ENCODE measurements around the gene LRPPRC. TPM values are rescaled to one million over a fixed set of nuclear protein-coding genes. Genes with fewer than 3 reads are reported as not detected.

Gene LRPPRC
- total and polyA plus RNA-seq, 2 donors (not counting 1 experiment from before 2014, with no cell fraction given): 54.6 to 70.4 TPM

DNA sequence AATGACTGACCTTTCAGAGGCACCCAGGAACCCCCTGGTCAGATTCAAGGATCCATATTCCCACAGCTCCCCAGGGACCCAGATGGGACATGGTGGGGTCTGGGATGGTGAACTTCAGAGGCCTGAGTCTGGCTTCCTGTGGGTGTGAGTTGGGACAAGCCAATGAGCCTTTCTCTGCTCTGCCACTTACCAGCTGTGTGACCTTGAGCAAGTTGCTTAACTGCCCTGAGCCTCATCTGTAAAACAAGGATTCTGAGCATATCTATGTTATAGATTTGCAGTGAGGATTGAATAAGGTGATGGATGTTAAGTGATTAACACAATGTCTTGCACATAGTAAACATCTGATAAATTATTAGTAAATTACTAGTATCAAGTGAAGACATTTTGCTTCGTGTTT is 150.6 kb downstream of the LRPPRC start:
- Histone ChIP-seq H2AFZ (ENCODE audit: low read length) (no peak overlapping the region), H3K36me3 (ENCODE audit: control insufficient read depth, insufficient read depth, low read length) (no peaks in the 10 kb centered on the region), H3K4me3 (replicated peaks in 1 of 4; ENCODE audit: control extremely low read depth in 1 of 4, insufficient read depth in 1 of 4, low read depth in 3 of 4, low read length in 4 of 4) (no peak overlapping the region), H3K4me2 (ENCODE audit: extremely low read depth, insufficient read depth, low read length) (no peak overlapping the region), H3K4me1 (ENCODE audit: control insufficient read depth, extremely low read depth, insufficient read depth, low read length) (no peaks in the 10 kb centered on the region), H3K27me3 (ENCODE audit: control insufficient read depth, insufficient read depth, low read length) (peaks cover 24% of the 10 kb centered on the region), H3K79me2 (ENCODE audit: control insufficient read depth, insufficient read depth, low read length) (no peaks in the 10 kb centered on the region), H3K9ac (ENCODE audit: insufficient read depth, low read length) (no peak overlapping the region), H3K27ac (ENCODE audit: insufficient read depth, low read length) (no peak overlapping the region), H3K9me3 (ENCODE audit: control insufficient read depth, insufficient read depth, low read depth, low read length) (no peaks in the 10 kb centered on the region), H4K20me1 (ENCODE audit: control insufficient read depth, extremely low read depth, insufficient read depth, low read length) (no peaks in the 10 kb centered on the region)
- TF ChIP-seq CTCF (conservative IDR thresholded peaks at IDR 0.05 in 1 of 2, IDR thresholded peaks at IDR 0.05 in 1 of 2; ENCODE audit: low read depth in 1 of 2, low read length in 2 of 2): no peak
- TF ChIP-seq EZH2 (IDR thresholded peaks at IDR 0.05; ENCODE audit: low read length, missing control alignments): no peak
- DNase-seq (ENCODE audit: low read depth in 2 of 2): no peak

GRCh38 chr2:43842866-43843226 is 152.9 kb downstream of the LRPPRC start:
- H3K27ac ChIP-seq (ENCODE audit: insufficient read depth, low read length): no peak overlapping the region
- DNase-seq (ENCODE audit: low read depth in 2 of 2): no peak
- no peak overlapping the region for H3K9ac ChIP-seq (ENCODE audit: insufficient read depth, low read length)
- H4K20me1 ChIP-seq (ENCODE audit: control insufficient read depth, extremely low read depth, insufficient read depth, low read length): no peaks in the 10 kb centered on the region
- H3K79me2 ChIP-seq (ENCODE audit: control insufficient read depth, insufficient read depth, low read length): no peaks in the 10 kb centered on the region
- no peaks in the 10 kb centered on the region for H3K36me3 ChIP-seq (ENCODE audit: control insufficient read depth, insufficient read depth, low read length)
- no peaks in the 10 kb centered on the region for H3K4me1 ChIP-seq (ENCODE audit: control insufficient read depth, extremely low read depth, insufficient read depth, low read length)
- no peak for TF ChIP-seq CTCF (conservative IDR thresholded peaks at IDR 0.05 in 1 of 2, IDR thresholded peaks at IDR 0.05 in 1 of 2; ENCODE audit: low read depth in 1 of 2, low read length in 2 of 2)
- TF ChIP-seq EZH2 (IDR thresholded peaks at IDR 0.05; ENCODE audit: low read length, missing control alignments): no peak
- H3K4me2 ChIP-seq (ENCODE audit: extremely low read depth, insufficient read depth, low read length): no peak overlapping the region
- no peak overlapping the region for H3K4me3 ChIP-seq (replicated peaks in 1 of 4; ENCODE audit: control extremely low read depth in 1 of 4, insufficient read depth in 1 of 4, low read depth in 3 of 4, low read length in 4 of 4)
- no peaks in the 10 kb centered on the region for H3K9me3 ChIP-seq (ENCODE audit: control insufficient read depth, insufficient read depth, low read depth, low read length)
- no peak overlapping the region for H2AFZ ChIP-seq (ENCODE audit: low read length)
- H3K27me3 ChIP-seq (ENCODE audit: control insufficient read depth, insufficient read depth, low read length): peaks cover 24% of the 10 kb centered on the region

GRCh38 chr2:43841949-43842865 is 153.6 kb downstream of the LRPPRC start:
- no peak overlapping the region for H3K27ac ChIP-seq (ENCODE audit: insufficient read depth, low read length)
- no peaks in the 10 kb centered on the region for H3K4me1 ChIP-seq (ENCODE audit: control insufficient read depth, extremely low read depth, insufficient read depth, low read length)
- TF ChIP-seq CTCF (conservative IDR thresholded peaks at IDR 0.05 in 1 of 2, IDR thresholded peaks at IDR 0.05 in 1 of 2; ENCODE audit: low read depth in 1 of 2, low read length in 2 of 2) (no peak), EZH2 (IDR thresholded peaks at IDR 0.05; ENCODE audit: low read length, missing control alignments) (no peak)
- no peak overlapping the region for H3K4me3 ChIP-seq (replicated peaks in 1 of 4; ENCODE audit: control extremely low read depth in 1 of 4, insufficient read depth in 1 of 4, low read depth in 3 of 4, low read length in 4 of 4)
- DNase-seq (ENCODE audit: low read depth in 2 of 2): no peak
- H3K9ac ChIP-seq (ENCODE audit: insufficient read depth, low read length): no peak overlapping the region
- H2AFZ ChIP-seq (ENCODE audit: low read length): no peak overlapping the region
- peaks cover 24% of the 10 kb centered on the region for H3K27me3 ChIP-seq (ENCODE audit: control insufficient read depth, insufficient read depth, low read length)
- H4K20me1 ChIP-seq (ENCODE audit: control insufficient read depth, extremely low read depth, insufficient read depth, low read length): no peaks in the 10 kb centered on the region
- H3K9me3 ChIP-seq (ENCODE audit: control insufficient read depth, insufficient read depth, low read depth, low read length): no peaks in the 10 kb centered on the region
- no peak overlapping the region for H3K4me2 ChIP-seq (ENCODE audit: extremely low read depth, insufficient read depth, low read length)
- H3K36me3 ChIP-seq (ENCODE audit: control insufficient read depth, insufficient read depth, low read length): no peaks in the 10 kb centered on the region
- H3K79me2 ChIP-seq (ENCODE audit: control insufficient read depth, insufficient read depth, low read length): no peaks in the 10 kb centered on the region
